HG03378 (cell line): ENCODE measurements around the gene APCDD1L.
"Not testable (repeated sequence)": the region's sequence is repeated elsewhere in the genome, so short reads cannot be mapped to it uniquely, and the experiment has no call there.

Experiments
- ATAC-seq: cut with Tn5 transposase; IDR thresholded peaks from one replicate; pipeline ENCODE4 v1.9.1; 2021; ENCODE audit warnings: mild to moderate bottlenecking, moderate library complexity; ENCODE audit not compliant: unreplicated experiment

APCDD1L gene

DNA sequence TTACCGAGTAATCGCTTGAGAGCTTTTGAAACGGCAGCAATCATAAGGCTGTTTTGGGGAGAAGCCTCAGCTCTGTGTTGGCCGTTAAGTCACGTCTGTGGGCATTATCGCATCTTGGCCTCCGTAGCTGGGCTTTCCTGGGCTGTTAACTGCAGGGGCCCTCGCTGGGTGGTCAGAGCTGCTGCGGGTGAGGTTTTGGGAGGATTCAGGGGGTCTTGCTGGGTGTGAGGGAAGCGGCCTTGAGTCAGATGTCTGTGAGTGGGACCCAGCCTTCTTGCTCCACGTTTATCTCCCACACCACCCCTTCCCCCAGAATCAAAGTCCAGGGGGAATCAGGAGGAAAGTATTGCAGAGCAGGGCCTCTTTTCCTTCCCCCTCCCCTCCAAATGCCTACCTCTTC, 3.2 kb upstream of the APCDD1L start:
- no peak for ATAC-seq

DNA sequence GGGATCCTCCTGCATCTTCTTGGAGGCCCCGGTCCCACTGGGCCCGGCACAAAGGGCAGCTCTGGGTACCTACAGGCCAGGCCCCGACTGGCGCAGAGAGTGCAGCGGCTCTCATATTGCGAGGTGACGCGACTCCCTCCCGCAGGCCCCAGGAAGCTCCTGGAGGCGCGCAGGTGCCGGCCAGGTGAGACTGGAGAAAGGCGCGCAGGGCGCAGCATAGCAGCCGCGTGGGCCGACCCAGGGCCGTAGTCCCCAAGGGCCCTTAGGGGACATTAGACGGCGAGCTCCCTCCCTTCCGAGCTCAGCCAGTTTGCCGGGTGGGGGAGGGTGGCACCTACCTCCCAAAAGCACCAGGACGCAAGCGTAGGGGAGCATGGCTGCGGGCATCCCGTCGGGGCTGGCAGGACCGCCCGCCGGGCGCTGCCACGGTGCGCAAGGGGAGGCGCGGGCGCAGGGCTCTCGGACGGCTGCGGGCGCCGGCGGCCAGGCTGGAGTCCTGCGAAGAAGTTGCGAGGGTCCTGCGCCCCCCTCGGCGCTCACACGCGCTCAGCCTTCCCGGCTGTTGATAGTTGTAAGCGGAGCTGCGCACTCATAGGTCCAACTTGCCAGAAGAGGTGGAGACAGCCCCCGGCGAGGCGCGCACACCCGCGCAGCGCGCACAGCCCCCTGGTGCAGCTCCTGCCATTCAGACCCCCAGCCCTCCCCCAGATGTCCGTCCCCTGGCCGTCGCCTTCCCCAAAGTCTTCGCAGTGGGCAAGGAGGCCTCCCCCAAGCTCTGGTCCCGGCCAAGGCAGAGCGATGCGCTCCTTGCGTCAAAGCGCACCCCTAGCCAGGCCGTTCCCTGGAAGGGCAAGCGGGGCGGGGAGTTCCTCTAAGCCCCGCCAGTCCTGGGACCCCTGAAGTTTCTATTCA, 622 bp downstream of the APCDD1L start:
- no peak for ATAC-seq

DNA sequence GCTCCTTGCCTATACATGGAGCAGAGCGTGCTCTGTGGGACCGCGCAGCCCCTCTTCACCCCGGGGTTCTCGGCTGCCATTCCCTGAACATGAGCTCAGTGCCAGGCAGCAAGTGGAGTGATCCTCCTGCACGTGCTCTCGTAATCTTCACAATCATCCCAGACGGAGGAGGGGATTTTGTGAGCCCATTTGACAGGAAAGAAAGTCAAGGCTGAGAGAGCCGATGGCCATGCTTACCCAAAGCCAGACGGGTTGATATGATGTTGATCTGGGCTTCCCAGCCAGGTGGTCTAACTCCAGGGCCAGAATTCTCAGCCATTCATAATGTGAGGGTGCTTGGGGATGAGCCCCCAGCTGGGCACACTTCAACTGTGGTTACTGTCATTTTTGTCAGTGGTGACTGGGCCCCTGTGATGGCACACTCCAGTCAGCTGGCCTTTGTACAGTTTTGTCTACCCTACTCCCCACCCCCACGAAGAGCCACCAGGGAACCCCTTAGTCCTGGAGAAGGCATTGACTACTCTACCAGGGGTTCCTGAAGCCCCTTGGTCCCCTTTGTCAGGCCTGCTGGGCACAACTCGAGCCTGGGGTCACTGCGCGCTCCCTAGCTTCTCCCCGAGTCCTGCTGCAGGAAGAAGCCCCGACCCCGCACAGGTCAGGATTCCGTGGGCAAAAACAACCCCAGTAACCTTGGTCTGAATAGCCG, 1.5 kb downstream of the APCDD1L start:
- ATAC-seq, result no peak

DNA sequence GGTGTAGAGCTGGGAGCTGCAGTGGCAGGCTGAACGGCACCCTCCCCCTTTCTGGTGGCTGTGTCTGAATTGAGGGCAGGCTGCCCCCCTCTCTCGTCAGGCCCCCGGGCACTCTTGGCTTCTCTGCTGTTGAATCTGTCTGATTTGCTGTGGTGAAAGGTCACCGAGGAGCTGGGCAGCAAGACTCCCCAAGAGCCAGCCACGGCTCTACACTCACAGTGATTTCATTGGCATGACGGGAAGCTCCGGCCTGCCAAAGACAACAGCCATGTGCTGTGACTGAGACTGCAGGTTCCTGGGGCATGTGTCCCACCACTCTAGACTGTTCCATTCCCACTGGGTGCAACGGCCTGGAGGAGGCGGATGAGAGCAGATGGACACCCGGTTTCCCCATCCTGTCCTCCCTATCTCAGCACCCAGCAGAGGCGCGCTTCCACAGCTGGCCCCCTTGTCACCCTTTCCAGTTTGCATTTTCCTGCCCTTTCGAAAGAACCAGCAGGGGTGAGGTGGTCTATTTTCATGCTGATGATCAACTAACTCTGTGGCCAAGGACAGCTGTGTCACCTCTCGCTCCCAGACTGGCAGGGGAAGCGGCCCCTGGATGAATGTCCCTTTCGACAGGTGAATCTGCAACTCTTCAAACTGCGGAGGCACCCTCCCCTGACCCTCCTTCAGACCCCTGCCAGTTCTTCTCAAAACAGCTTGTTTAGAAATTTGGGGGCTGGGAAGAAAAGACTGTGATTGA, 2.2 kb downstream of the APCDD1L start:
- ATAC-seq, result no peak

DNA sequence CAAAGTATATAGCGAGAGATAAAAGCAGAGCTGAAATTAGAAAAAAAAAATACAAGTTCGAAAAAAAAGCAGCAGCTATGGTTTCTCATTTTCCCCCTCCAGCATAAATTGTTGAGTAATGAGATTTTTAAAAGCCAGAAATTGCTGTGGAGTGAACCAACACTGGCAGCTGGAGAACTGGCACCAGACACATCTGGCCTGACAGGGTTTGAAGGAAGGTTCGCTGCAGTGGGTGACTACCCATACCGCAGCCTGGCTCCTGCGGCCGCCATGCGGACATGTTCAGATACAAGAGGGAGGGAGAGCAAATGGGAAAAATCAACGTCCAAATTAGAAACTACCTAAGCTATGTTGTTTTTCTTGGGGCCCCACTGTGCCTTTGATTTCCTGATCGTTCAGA, 3.3 kb downstream of the APCDD1L start:
- no peak for ATAC-seq

DNA sequence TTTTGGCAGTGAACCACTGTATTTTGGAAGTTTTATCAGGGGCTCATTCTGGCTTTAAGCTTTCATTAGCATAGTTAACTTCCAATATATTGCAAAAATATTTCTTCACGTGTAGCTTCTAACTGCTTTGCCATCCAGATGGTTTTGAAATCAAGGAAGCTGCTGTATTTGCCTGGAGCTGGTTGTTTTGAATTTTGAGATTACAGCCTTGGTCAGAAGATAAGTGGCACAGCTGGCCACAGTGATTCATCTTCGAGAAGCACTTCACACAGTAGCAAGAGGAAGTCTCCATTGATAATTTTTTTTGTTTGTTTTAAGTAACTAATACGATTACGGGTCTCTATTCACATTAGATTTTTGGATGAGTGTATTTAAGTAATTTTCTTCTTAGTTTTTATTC, 3.8 kb downstream of the APCDD1L start:
- ATAC-seq, result no peak

DNA sequence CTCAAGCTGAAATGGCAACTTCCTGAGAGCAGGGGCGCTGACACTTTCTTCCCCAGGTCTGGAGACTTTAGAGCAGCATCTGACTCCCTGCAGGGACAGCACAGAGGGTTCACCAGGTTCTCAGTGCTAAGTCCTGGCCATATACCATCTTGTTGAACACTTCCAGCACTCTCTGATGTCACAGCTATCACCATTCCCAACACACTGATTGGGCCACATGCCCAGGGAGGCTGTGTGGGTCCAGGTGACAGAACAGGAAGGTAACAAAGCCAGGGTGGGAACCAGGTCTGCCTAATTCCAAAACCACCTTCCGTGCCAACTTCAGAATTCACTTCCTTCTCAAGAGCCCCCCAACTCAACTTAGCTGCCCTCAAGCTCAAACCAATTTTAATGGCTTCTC, 4.3 kb downstream of the APCDD1L start:
- no peak for ATAC-seq

DNA sequence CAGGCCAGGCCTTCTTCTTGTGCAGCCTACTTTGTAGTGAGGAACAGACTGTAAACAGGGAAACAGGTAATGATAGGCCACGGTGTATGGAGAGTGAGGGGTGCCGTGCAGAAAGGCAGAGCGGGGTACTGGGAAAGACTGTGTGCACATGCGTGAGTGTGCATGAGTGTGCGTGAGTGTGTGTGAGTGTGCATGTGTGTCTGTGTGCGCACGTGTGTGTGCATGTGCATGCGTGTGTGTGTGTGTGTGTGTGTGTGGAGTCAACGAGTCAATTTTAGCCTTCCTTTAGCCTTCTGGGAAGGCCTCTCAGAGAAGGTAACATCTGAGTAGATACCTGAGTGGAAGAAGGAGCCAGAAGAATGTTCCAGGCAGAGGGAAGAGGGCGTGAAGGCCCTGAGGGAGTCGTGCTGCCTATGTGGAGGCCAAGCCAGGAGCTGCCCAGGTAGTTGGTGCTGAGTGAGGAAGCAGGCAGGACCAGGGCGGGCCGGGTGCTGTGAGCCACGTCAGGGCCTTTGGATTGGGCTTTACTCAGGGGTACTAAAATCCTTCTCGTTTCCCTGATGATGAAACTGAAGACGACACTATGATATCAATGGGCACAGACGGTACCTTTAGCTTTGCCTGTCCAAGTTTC, 6.3 kb downstream of the APCDD1L start:
- no peak for ATAC-seq

DNA sequence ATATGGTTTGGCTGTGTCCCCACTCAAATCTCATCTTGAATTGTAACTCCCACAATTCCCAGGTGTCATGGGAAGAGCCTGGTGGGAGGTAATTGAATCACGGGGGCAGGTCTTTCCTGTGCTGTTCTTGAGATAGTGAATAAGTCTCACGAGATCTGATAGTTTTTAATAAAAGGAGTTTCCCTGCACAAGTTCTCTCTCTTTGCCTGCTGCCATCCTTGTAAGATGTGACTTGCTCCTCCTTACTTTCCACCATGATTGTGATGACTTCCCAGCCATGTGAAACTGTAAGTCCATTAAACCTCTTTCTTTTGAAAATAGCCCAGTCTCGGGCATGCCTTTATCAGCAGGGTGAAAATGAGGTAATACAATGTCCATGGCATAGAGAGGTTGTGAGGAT, 8.2 kb downstream of the APCDD1L start:
- ATAC-seq, result not testable (repeated sequence)

DNA sequence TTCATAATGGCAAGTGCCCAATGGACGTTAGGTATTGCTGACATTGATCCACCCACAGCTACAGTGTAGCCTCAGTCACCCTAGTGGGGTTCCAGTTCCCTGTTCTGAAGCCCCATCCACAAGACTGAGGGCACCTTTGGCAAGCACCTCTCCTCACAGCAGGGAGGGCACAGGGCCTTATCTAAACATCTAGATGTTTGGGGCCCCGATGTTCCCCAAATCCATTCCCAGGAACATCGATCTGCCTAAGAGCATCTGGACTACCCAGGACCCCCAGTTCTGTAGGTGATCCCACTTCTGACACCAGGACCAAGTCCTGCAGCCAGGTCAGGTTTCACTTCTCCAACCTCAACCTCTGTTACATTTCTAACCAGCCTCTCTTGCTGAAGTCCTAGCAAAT, 10.6 kb downstream of the APCDD1L start:
- no peak for ATAC-seq

DNA sequence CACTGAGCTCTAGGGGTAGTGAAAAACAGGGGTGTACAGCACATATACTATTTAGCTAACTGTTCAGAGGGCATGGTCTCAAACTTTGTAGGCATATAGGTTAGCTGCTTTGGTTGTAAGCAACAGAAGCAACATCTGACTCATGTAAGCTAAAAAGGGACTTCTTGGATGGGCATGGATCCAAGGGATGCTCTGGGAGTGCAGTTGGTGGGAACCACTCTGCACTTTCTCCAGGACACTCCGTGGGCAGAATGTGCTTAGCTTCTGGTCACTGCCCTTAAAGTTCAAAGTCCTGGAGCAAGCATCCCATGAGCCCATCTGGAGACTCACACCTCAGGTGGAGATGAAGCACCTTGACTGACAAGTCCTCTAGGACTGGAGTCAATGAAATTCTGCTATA, 11.5 kb downstream of the APCDD1L start:
- ATAC-seq, result no peak

DNA sequence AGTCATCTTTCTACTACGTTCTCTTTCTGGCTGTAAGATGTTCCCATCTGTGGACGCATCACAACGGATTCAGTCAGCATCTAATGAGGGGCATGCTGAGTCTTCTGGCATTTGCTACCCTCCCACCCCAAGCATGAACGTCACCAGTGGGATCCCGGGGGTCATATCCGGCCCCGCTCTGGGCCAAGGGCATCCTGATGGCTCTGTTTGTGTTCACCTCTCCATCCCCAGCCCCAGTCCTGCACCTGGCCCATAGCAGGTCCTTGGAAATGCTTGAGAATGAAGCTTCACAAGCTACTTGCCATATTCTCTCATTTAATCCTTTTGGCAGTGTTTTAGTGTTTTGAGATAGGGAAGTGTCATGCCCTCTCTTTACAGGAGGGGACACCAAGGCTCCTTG, 14.9 kb downstream of the APCDD1L start:
- ATAC-seq, result no peak

DNA sequence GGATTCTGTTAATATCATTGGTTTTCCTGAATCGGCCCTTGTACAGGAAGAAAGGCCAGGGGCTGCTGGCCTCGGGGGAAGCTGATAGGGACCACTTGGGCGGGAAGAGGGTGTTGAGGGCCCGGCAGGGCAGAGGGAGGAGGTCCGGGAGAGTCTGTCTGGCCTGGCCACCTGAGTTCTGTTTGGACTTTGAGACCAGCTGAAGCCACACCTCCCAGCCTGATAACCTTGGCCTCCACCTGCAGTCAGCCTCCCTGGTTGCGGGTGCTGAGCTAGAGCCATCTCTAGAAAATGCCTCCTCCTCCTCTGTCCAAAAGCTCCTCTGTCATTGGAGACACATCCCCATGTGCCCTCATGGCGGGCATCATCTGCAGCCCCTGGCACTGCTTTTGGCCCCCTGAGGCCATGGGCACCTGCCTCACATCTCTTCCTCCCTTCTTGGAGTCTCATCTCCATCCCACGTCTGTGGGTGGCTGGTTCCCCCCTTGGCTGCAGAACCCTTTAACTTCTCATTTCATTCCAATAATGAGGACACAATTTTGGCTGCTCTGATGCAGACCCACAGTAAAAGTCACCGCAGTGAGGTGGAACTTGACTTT, 16.6 kb downstream of the APCDD1L start:
- ATAC-seq, result no peak

DNA sequence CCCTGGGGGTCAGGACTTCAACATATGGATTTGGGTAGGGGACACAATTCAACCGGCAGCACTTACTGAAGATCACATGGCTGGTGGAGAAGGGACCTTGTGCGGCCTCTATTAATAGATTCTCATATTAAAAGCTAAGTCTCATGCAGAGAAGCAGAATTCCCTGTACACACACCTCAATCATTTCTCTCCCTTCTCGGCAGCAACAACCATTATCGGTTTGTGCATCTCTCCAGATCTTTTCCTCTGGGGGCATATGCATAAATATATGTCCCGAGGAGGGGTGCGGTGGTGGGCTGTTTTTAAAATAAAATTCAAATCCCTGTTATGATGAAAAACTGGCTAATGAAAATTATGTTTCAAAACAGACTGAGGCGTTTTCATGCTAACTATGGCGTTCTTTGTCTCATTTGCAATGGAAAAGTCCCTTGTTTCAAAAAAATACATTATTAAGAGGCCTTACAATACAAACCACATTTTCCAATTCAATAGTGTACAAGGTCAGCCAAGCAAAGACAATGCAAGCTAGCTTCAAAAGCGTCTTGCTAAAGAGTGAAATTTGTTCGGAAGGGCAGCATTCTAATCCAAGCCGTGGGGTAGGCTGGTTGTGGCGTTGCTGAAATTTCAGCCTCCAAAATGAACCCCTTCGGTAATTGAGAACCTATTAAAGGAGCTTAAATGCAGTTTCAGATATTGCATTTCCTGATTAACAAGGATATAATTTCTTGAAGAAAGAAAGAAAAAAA, 17.3 kb downstream of the APCDD1L start:
- no peak for ATAC-seq

DNA sequence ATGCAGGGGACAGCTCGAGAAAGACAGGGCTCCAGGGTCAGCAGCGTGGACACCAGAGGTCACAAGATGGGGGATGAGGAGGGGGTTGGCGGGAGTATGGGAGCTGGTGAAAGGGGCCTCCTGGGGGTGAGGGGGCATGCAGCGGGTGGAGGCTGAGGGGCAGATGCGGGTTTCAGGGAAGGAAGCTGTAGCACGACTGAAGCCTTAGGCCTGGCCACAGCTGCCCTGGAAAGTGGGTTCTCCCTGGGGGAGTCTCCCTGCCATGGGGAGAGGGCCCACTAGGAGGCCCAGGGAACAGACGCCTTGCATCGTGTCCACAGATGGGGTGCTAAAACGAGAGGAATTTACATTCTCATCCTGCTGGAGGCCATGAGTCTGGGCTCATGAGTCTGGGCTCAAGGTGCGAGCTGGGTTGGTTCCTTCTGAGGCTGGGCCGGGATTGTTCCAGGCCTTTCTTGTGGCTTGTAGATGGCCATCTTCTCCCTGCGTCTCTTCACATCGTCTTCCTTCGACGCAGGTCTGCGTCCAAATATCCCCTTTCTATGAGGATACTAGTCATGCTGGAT, 18.0 kb downstream of the APCDD1L start:
- ATAC-seq, result no peak

DNA sequence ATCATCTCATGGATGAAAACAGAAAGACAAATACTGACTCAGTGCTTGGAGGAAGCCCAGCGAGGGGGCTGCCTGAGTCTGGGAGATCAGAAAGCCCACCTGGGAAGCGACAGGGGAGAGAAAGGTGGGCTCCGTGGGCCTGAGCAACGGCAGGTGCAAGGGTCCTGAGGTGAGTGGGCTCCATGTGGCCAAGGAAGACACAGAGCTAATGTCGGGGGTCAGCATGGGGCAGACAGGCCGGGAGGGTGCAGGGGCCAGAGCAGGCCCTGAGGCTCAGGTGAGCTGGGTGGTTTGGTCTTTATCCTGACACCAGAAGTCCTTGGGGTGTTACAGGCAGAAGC, 18.8 kb downstream of the APCDD1L start:
- ATAC-seq, result no peak

DNA sequence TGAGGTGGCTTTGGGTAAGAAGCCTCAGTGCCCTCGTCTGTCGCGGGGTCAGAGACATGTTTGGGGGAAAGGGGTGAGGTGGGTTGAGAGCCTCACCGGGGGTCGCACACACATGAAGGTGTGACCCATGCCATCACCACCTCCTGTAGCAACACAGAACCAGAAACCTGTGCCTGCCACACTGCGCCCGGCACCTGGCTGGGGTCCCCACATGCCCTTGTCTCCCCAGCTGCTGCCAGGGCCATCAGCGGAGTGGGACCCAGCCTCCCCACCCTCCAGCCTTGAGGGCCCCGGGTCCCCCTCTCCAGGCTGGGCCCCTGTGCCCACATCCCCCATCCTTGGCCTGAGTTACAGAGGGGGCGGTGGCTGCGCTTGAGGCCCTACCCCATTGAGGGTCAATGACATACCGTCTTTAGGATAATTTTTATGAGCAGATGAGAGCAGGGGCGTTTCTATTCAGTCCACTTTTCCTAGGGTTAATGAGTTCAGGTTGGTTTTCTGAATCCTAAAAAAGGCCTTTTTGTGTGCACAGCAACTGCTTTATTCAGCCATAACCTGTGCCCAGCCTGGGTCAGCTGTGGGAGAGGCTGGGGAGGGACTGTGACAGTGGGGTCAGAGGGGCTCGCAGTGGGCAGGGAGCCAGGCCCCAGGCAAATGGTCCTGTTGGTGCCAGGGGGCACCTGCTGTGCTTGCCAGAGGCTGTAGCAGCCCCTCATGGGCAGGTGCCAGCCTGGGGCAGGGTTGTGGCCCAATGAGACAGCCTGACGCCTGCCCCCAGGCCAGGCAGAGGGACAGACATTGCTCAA, 19.4 kb downstream of the APCDD1L start:
- ATAC-seq, result no peak

DNA sequence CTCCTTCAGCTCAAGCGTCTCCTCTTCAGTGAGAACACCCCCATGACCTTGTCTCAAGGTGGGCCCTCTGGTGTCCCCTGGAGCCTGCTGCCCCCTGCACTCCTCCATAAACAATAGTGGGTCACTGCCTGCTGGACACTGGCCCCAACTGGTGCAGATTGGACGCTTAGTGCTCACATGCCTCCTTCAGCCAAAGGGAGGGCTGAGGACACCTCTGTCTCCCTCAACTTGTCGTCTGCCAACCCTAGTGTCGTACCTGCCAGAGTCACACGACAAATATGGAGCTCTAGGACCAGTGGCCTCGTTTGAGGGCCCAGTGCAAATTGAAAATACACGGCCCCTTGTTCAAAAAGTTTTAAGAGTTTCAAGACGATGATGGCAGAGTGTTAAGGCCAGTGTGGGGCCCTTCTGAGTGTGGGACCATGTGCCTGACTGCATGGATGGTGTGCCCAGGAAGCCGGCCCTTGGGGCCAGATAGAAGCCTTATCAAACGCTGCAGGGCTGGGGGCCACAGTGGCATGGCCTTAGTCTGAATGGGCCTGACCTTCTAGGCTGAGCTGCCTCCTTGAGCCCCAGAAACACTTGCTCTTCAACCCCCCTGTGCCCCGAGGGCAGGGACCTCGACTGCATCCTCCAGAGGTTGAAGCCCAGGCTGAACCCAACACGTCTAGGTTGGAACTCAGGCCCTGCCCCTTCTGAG, 20.1 kb downstream of the APCDD1L start:
- ATAC-seq, result no peak
